Fibroblast of lung (primary cell): ENCODE results near the gene MCAT.

Source experiments
- EZH2 ChIP-seq: IDR thresholded peaks from 2 replicates; pipeline ENCODE4 v1.5.1; 2012; ENCODE audit warnings: low read length, control low read depth, mild to moderate bottlenecking; ENCODE audit errors: missing control alignments
- TF ChIP-seq, protein P1 (sequence below), 2 donors: IDR thresholded peaks in 1 of 2; conservative IDR thresholded peaks in 1 of 2; 1 replicate in 1 of 2; 2 replicates in 1 of 2; pipeline ENCODE4 v1.5.1; 2011 to 2012; ENCODE audit warnings: low read length in 2 of 2, control low read depth in 1 of 2, inconsistent platforms in 1 of 2, low read depth in 1 of 2, mild to moderate bottlenecking in 1 of 2

GRCh38 chr22:43113526-43114251 is 29.5 kb downstream of the MCAT start:
- TF ChIP-seq, protein P1, sequence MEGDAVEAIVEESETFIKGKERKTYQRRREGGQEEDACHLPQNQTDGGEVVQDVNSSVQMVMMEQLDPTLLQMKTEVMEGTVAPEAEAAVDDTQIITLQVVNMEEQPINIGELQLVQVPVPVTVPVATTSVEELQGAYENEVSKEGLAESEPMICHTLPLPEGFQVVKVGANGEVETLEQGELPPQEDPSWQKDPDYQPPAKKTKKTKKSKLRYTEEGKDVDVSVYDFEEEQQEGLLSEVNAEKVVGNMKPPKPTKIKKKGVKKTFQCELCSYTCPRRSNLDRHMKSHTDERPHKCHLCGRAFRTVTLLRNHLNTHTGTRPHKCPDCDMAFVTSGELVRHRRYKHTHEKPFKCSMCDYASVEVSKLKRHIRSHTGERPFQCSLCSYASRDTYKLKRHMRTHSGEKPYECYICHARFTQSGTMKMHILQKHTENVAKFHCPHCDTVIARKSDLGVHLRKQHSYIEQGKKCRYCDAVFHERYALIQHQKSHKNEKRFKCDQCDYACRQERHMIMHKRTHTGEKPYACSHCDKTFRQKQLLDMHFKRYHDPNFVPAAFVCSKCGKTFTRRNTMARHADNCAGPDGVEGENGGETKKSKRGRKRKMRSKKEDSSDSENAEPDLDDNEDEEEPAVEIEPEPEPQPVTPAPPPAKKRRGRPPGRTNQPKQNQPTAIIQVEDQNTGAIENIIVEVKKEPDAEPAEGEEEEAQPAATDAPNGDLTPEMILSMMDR (conservative IDR thresholded peaks at IDR 0.05 in 1 of 2, IDR thresholded peaks at IDR 0.05 in 1 of 2; ENCODE audit: low read depth in 1 of 2, low read length in 2 of 2), result no peak
- TF ChIP-seq EZH2, result no peak
